ENCODE data around the gene SEPTIN3.

GRCh38 chr22:42010778-42011177 lies 41.5 kb downstream of the SEPTIN3 start:
- TF ChIP-seq, protein P1, sequence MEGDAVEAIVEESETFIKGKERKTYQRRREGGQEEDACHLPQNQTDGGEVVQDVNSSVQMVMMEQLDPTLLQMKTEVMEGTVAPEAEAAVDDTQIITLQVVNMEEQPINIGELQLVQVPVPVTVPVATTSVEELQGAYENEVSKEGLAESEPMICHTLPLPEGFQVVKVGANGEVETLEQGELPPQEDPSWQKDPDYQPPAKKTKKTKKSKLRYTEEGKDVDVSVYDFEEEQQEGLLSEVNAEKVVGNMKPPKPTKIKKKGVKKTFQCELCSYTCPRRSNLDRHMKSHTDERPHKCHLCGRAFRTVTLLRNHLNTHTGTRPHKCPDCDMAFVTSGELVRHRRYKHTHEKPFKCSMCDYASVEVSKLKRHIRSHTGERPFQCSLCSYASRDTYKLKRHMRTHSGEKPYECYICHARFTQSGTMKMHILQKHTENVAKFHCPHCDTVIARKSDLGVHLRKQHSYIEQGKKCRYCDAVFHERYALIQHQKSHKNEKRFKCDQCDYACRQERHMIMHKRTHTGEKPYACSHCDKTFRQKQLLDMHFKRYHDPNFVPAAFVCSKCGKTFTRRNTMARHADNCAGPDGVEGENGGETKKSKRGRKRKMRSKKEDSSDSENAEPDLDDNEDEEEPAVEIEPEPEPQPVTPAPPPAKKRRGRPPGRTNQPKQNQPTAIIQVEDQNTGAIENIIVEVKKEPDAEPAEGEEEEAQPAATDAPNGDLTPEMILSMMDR (conservative IDR thresholded peaks at IDR 0.05; ENCODE audit: low read length) = no peak
- TF ChIP-seq EZH2phosphoT487 (IDR thresholded peaks at IDR 0.05; ENCODE audit: borderline replicate concordance) = no peak
